ENCODE data around the gene CDCA8.

DNA sequence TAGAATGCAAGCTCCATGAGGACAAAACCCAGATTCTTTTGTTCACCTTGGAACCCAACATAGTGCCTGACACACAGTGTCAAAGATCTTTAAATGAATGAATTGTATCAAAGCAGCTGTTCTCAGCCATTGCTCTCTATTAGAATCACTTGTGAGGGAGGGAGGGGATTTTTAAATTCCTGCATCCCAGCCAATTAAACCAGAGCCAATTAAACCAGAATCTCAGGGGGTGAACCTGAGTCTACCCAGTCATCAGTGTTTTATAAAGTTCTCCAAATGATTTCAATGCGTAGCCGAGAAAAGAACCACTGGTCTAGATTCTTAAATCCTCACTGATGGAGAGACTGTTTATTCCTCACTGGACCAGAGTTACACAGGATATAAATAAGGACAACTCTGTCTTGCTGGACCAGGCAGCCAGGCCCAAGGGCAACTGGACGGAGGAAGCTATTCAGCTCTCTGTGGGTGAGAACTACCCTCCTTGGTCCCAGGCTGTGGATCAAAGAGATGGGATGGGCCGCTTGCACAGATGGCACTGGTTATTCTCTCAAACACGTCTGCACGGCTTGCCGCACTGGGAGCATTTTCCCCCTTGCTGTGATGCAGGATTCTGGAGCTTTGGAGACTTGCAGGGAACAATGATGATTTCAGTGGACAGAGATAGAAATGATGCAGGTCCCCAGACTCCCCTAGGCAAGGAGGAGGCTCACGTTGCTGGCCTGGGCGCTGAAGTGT, 20.0 kb upstream of the CDCA8 start:
- TF ChIP-seq, protein P1, sequence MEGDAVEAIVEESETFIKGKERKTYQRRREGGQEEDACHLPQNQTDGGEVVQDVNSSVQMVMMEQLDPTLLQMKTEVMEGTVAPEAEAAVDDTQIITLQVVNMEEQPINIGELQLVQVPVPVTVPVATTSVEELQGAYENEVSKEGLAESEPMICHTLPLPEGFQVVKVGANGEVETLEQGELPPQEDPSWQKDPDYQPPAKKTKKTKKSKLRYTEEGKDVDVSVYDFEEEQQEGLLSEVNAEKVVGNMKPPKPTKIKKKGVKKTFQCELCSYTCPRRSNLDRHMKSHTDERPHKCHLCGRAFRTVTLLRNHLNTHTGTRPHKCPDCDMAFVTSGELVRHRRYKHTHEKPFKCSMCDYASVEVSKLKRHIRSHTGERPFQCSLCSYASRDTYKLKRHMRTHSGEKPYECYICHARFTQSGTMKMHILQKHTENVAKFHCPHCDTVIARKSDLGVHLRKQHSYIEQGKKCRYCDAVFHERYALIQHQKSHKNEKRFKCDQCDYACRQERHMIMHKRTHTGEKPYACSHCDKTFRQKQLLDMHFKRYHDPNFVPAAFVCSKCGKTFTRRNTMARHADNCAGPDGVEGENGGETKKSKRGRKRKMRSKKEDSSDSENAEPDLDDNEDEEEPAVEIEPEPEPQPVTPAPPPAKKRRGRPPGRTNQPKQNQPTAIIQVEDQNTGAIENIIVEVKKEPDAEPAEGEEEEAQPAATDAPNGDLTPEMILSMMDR (IDR thresholded peaks at IDR 0.05 in 2 of 3, conservative IDR thresholded peaks at IDR 0.05 in 1 of 3; ENCODE audit: borderline replicate concordance in 1 of 3, insufficient read depth in 1 of 3, low read depth in 2 of 3, low read length in 2 of 3), result no peak
- TF ChIP-seq CEBPB (IDR thresholded peaks at IDR 0.05; ENCODE audit: low read depth), result no peak
- no peak for TF ChIP-seq POLR2A (IDR thresholded peaks at IDR 0.05; ENCODE audit: borderline replicate concordance, extremely low read depth, insufficient read depth, insufficient read length)
- no peak for TF ChIP-seq EZH2 (IDR thresholded peaks at IDR 0.05)
- TF ChIP-seq RAD21 (IDR thresholded peaks at IDR 0.05; ENCODE audit: low read depth), result no peak
- TF ChIP-seq, protein P2, sequence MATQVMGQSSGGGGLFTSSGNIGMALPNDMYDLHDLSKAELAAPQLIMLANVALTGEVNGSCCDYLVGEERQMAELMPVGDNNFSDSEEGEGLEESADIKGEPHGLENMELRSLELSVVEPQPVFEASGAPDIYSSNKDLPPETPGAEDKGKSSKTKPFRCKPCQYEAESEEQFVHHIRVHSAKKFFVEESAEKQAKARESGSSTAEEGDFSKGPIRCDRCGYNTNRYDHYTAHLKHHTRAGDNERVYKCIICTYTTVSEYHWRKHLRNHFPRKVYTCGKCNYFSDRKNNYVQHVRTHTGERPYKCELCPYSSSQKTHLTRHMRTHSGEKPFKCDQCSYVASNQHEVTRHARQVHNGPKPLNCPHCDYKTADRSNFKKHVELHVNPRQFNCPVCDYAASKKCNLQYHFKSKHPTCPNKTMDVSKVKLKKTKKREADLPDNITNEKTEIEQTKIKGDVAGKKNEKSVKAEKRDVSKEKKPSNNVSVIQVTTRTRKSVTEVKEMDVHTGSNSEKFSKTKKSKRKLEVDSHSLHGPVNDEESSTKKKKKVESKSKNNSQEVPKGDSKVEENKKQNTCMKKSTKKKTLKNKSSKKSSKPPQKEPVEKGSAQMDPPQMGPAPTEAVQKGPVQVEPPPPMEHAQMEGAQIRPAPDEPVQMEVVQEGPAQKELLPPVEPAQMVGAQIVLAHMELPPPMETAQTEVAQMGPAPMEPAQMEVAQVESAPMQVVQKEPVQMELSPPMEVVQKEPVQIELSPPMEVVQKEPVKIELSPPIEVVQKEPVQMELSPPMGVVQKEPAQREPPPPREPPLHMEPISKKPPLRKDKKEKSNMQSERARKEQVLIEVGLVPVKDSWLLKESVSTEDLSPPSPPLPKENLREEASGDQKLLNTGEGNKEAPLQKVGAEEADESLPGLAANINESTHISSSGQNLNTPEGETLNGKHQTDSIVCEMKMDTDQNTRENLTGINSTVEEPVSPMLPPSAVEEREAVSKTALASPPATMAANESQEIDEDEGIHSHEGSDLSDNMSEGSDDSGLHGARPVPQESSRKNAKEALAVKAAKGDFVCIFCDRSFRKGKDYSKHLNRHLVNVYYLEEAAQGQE (IDR thresholded peaks at IDR 0.05; ENCODE audit: low read depth), result no peak
- TF ChIP-seq YY1 (IDR thresholded peaks at IDR 0.05; ENCODE audit: extremely low read depth, insufficient replicate concordance, low read depth, low read length), result no peak
